ENCODE data around the gene SNF8.

The SNF8 gene

GRCh38 chr17:48981927-48982539 lies 37.4 kb upstream of the SNF8 start:
- ATAC-seq, result no peak

GRCh38 chr17:48973806-48974205 lies 29.2 kb upstream of the SNF8 start:
- ATAC-seq, result no peak
- TF ChIP-seq ISL1 (CRISPR knock-in tag; IDR thresholded peaks at IDR 0.05), result no peak
- no peak for TF ChIP-seq CREB5 (CRISPR knock-in tag; IDR thresholded peaks at IDR 0.05; ENCODE audit: low read depth)
- no peak for TF ChIP-seq CSDC2 (CRISPR knock-in tag; IDR thresholded peaks at IDR 0.05)
- TF ChIP-seq POU6F1 (CRISPR knock-in tag; IDR thresholded peaks at IDR 0.05; ENCODE audit: borderline replicate concordance, low read depth), result no peak
- TF ChIP-seq ZNF565 (CRISPR knock-in tag; conservative IDR thresholded peaks at IDR 0.05; ENCODE audit: low read depth), result no peak
- no peak for TF ChIP-seq ZNF70 (CRISPR knock-in tag; IDR thresholded peaks at IDR 0.05)
- no peak for TF ChIP-seq ZNF8 (CRISPR knock-in tag; IDR thresholded peaks at IDR 0.05)

More at GRCh38 chr17:48981927-48982539, 37.4 kb upstream of the SNF8 start:
- no peak for TF ChIP-seq TSHZ2 (CRISPR knock-in tag; IDR thresholded peaks at IDR 0.05)
- TF ChIP-seq TOX (CRISPR knock-in tag; IDR thresholded peaks at IDR 0.05; ENCODE audit: borderline replicate concordance), result no peak
- TF ChIP-seq PATZ1 (CRISPR knock-in tag; IDR thresholded peaks at IDR 0.05; ENCODE audit: borderline replicate concordance), result no peak
- TF ChIP-seq BACH2 (CRISPR knock-in tag; IDR thresholded peaks at IDR 0.05; ENCODE audit: borderline replicate concordance), result no peak
- no peak for TF ChIP-seq GLIS3 (CRISPR knock-in tag; IDR thresholded peaks at IDR 0.05)
- no peak for TF ChIP-seq SNAI2 (CRISPR knock-in tag; IDR thresholded peaks at IDR 0.05)
- no peak for TF ChIP-seq ZFP30 (CRISPR knock-in tag; IDR thresholded peaks at IDR 0.05)
- TF ChIP-seq ZNF8 (CRISPR knock-in tag; IDR thresholded peaks at IDR 0.05), result no peak
- TF ChIP-seq CSDC2 (CRISPR knock-in tag; IDR thresholded peaks at IDR 0.05), result no peak
- no peak for TF ChIP-seq ZNF565 (CRISPR knock-in tag; conservative IDR thresholded peaks at IDR 0.05; ENCODE audit: low read depth)
- no peak for TF ChIP-seq ARNTL (CRISPR knock-in tag; IDR thresholded peaks at IDR 0.05; ENCODE audit: borderline replicate concordance, low read depth)
- no peak for TF ChIP-seq ZC3H10 (CRISPR knock-in tag; IDR thresholded peaks at IDR 0.05)
- no peak for TF ChIP-seq CREB5 (CRISPR knock-in tag; IDR thresholded peaks at IDR 0.05; ENCODE audit: low read depth)
- no peak for TF ChIP-seq ZNF70 (CRISPR knock-in tag; IDR thresholded peaks at IDR 0.05)
- TF ChIP-seq PPARA (CRISPR knock-in tag; IDR thresholded peaks at IDR 0.05; ENCODE audit: borderline replicate concordance), result no peak
- TF ChIP-seq RARB (CRISPR knock-in tag; IDR thresholded peaks at IDR 0.05), result no peak
- TF ChIP-seq POU6F1 (CRISPR knock-in tag; IDR thresholded peaks at IDR 0.05; ENCODE audit: borderline replicate concordance, low read depth), result no peak
- TF ChIP-seq ESRRG (CRISPR knock-in tag; IDR thresholded peaks at IDR 0.05), result no peak
- TF ChIP-seq CSRNP3 (CRISPR knock-in tag; IDR thresholded peaks at IDR 0.05), result no peak

All from SK-N-SH treated with all-trans-retinoic acid at 6 μM for 48 hours (cell line).